Left kidney (tissue), 2 donors: ENCODE results near the gene COL4A1. TPM values are rescaled to one million over a fixed set of nuclear protein-coding genes. Genes with fewer than 3 reads are reported as not detected.

ENCODE experiments used
- DNase-seq: peaks from one replicate; pipeline ENCODE4 v3.0.0-alpha.2; 2013
- polyA plus RNA-seq: library from polyadenylated mRNA; unstranded; fragments of 120-200 nt; gene quantifications from one replicate; pipeline ENCODE4 v1.2.1, GENCODE V29; 2013; ENCODE audit not compliant: insufficient read length

COL4A1 gene
- polyA plus RNA-seq, 1 donor = 531 TPM

DNA sequence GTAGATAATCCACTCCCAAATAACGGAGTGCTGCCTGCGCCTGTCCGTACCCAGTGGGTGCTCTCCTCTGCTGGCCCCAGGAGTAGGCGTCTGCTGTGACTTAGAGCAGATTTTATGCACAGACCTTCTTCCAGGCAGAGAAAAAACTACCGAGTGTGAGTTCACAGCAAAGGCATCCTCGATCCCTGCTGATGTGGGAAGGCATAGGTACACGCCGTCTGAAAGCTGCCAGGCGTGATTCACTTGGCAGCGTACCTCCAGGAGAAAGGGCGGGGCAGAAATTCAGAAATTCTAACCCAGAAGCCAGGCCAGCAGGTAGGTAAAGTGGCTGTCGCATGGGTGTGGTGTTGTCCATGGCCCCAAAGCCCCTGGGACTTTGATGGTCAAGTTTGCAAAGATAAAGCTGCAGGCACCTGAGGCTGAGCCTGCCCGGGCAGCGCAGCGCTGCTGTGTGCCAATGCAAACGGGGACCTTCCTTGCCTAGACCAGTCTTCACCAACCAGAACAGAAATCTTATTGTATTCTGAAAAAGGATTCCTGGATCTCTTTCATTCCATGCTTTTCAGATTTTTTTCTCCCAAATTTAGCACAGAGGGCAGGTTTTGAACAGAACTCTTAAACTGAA, 36.4 kb upstream of the COL4A1 start:
- DNase-seq = no peak

DNA sequence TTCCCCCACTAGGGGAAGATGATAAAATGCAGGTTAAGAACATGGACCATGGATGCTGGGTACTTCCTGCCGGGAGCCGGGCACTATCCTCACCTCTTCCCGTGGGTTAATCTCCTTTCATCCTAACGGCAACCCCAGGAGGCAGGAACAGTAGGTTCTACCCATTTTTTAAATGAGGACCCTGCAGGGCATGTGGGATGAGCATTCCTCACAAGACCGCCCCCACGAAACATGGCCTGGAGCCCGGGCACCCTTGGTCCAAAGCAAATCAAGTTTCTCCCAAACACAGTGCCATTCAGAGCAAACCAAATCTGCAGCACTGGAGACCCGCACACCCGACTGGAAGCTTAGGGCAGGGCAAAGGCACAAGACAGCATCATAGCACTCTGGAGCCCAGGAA, 35.5 kb upstream of the COL4A1 start:
- no peak for DNase-seq

DNA sequence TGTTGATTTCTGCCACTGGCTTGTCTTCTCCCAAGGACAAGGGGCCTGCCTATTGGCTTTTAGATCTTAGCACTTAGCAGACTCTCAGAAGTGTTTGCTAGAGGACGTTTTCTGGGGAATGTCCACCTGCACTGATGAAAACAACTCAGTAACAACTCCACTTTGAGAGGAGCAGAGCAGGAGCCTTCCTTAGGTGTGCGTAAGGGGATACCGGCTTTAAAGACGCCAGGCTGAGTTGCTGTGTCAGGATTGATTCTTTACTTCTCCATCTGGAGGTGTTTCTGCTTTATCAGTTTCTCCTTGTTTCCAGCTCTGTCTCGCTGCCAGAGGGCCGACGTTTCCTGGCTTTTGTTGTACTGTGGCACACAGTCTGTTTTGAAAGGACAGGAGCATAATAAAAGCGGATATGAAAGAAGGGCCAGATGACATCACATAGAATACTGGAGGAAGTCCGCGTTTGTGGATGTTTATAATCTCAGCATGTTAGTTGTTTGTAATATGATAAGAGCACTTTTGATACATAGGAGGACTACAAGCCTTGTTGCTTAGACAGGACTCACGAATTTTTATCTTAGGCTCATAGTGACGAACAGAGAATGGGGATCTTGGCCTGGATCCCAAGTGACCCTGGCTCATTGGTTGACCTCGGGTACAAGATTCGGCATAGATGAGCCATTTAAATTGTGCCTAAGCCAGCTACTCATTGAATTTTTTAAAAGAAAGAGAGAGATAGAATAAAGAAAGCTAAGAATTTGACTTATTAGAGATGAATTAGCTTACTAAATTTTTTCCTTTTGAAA, 34.7 kb upstream of the COL4A1 start:
- DNase-seq = no peak

DNA sequence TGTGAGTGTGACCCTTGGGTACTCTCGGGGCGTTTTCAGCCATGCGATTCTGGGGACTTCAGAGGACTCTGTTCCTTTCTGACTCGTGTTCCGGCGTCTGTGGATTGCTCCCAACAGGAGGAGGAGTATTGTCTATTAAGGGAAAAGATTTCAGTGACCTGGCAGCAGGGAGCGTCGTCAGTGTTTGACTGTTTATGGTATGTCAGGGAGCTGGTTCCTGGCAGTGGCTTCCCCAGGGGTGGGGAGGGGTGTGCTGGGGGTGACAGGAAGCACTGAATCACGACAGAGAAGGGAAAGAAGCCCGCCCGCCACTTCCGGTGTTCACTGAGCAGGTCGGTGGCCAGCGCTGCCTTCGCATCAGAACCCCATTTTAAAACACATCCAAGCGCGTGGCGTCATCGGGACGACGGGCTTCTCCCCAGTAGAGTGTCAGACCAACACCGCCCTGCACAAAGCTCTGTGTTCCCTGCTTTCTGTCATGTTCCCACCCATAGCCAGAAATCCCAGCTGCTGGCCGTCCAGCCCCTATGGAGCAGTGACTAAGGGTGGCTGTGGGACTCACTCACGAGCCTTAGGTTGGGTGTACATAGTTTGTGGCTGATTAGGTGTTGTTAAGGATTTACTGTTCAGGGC, 34.0 kb upstream of the COL4A1 start:
- DNase-seq = no peak

DNA sequence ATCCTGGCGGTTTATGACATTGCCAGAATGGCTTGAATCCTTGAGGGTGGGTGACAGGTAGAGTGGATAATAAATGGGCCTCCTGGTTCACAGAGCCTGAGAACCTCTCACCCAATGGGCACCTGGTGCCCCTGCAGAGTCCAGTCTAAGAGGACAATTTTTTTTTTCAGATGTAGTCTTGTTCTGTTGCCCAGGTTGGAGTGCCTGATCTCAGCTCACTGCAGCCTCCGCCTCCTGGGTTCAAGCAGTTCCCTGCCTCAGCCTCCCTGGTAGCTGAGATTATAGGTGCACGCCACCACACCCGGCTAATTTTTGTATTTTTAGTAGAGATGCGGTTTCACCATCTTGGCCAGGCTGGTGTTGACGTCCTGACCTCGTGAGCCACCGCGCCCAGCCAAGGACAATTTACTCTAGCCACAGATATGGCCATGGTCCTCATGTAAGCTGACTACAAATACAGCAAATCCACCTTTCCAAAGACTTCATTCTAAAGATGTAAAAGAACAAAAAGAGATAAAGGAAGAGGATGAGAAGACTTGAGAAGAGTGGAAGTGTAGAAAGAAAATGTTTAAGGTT, 33.1 kb upstream of the COL4A1 start:
- no peak for DNase-seq

DNA sequence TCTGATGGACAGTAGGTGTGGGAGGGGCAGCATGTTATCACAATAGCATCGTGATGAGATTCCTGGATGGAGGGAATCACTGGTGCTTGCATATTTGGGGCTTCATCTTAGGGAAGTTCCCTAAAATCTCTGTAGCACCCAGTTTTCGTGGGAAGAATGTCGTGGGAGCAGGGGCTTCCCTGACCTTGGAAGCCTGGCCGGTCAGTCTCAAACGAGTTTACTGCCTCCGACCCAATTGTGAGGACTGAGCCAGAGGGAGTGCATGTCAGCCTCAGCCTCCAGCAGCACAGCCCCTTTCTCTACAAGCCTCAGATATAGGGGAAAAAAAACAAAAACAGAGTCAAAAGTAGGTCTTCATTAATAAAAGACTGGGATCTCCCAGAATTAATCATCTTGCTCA, 32.3 kb upstream of the COL4A1 start:
- no peak for DNase-seq

DNA sequence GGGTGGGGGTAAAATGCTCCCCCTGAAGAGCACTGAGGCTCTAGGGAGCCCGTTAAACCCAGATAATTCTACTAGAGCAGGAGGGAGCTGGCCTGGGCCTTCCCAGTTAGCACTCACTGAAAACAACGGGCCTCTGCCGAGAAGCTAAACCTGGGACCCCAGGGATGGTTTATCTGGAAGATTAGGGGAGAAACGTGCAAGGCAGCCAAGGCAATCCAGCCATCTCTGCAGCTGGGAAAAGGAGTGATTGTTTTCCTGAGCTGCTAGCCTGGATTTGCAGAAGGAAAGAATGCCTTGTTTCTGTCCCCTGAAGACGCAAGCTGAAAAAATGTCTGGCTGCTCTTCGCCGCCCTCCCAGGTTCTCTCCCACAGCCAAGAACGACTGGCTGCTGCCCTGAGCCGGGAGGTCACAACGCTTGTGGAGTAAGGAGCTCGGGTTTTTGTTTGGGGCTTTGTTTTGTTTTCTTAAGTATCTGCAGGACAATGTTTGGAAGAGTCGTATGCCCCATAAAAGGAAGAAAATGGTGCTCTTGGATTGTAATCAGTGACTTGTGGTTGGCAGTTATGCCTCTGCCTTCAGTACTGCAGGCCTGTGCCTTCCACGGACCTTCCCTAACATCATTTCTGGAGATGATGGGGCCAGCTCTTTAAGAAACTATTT, 31.6 kb upstream of the COL4A1 start:
- no peak for DNase-seq

DNA sequence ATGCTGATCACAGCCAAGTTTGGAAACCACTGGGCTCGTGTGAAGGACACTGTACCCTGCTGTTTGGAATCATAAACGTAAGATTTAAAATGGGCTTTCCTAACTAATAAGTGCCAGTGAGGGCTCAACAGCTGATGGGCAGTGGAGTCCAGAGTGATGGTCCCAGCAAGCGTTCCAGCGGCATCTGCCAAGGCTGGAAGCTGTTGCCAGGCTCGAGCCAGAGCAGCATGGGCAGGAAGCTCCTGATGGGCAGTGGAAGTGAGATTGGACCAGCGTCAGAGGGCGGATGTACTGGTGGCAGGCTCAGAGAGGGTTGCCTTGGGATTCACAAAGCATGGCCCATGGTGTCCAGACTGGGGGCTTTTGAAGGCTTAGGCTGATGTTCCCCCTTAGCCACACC, 30.3 kb upstream of the COL4A1 start:
- DNase-seq = no peak

DNA sequence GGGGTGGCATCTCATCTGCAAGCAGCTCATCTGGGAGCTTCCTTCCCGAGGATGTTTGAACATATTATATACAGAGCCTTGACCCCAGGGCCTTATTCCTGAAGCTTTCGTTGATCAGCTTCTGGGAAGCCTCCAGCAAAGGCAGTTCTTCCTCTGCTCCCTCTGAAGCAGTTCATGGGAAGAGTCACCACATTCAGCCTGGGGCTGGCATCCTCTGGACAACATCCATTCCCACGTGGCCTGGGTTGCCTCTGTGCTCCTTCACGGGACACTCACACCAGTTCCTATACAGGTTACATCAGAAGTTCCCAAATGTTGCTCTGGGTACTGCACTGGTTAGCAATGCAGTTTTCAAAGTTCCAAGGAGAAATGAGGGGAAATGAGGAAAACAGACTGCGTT, 29.7 kb upstream of the COL4A1 start:
- no peak for DNase-seq

DNA sequence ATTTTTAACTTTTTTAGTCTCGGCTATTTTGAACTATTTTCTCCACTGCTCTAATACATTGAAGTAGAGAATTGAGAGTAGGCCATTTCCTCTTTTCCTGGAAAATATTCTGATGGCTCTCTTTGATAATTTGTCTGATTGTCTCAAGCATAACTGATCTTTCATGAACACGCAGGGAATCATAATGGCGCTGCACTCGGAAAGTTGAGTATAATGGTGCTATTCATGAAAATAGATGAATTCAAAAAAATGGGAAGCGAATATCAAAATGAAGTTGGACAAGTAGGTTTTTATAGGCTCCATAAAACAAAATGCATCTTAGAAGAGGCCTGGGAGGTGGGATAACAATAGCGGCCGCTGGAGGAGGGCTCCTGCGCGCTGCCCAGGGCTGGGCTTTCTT, 29.2 kb upstream of the COL4A1 start:
- DNase-seq = no peak

DNA sequence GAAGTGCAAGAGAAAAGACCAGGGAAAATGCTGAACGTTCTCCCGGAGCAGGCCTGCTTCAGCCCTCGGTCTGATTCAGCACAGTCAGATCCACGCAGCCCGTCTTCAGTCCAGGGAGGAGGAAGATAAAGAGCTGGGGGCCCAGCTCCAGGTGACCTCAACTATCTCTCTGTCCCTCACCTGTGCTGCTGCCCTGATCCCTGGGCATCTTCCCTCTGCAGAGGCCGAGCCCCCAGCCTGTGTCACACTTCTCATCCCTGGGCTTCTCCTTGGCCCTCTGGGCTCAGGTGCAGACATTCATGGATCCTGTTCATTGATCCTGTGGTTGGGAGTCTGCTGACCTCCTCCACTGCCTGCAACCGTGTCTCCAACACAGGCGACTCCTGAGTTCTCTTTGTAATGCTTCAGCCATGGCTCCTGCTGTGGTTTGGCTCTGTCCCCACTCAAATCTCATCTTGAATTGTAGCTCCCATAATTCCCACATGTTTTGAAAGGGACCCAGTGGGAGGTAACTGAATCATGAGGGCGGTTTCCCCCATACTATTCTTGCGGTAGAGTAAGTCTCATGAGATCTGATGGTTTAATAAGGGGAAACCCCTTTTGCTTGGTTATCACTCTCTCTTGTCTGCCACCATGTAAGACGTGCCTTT, 28.0 kb upstream of the COL4A1 start:
- DNase-seq = no peak

DNA sequence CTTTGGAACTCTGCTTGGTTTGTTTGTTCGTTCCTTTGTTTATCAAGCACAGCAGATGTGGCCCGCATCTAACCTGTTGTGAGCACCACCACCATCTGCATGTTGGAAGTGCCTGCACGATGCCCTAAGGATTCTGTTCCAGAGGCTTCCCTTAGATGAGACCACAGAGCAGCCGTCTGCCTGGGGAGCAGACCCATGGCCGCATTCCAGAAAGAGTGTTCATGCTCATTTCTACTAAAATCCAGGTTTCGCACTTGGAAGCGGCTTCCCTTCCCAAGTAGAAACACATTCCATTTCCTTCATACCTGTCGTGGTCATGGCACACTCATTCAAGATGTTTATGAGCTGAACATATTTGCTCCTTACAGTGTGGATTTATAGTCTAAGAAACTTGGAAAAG, 27.3 kb upstream of the COL4A1 start:
- no peak for DNase-seq

DNA sequence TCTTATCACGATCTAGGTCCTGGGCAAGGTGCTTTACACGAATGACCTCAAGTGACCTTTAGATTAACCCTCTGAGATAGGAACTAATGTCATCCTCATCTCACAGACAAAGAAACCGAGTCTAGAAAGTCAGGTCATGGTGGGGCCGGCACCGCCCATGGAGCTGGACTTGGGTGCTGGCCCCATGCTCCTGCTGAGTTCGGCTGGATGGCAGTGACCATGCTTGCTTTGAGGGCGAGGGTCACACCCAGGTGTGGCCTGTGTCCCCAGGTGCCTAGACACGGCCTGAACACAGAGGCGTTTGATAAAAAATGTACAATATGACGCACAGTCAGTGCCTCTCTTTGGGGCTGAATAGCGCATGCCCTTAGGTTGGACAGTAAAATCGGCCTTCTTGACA, 26.9 kb upstream of the COL4A1 start:
- no peak for DNase-seq

DNA sequence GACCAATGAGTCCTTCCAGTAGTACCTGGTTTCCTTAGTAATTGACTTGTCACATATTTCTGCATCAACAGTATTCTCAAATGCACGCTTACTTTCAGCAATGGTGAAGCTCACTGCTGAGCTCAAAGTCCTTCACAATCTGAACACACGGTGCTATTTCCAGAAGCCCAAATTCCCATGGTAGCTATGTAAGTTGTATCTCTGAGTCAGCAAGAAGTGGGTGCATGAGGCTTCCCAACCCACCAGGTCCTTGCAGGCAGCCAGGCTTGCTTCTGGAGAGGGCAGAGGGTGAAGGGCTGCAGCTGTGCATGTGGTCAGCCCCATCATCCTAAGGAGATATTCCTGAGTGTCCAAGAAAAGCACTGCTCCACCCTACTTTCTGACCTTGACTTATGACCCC, 25.8 kb upstream of the COL4A1 start:
- DNase-seq = no peak

DNA sequence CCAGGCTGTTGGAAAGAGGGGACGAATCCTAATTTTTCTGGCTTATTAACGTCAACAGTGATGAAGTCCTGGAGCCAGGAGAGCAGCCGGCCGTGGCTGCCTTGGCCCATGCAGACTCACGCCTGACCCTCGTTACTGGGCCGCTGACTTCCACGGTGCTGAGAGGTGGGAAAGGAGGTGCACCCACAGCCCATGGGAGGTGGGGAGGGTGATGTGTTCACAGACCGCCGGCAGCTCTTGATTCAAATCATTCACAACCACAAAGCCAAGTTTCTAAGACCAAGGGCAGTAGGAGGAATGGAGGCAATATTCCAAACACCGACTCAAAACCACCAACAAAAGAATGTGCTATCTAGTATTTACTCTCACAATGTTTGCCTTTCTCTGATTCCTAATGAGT, 24.4 kb upstream of the COL4A1 start:
- no peak for DNase-seq

DNA sequence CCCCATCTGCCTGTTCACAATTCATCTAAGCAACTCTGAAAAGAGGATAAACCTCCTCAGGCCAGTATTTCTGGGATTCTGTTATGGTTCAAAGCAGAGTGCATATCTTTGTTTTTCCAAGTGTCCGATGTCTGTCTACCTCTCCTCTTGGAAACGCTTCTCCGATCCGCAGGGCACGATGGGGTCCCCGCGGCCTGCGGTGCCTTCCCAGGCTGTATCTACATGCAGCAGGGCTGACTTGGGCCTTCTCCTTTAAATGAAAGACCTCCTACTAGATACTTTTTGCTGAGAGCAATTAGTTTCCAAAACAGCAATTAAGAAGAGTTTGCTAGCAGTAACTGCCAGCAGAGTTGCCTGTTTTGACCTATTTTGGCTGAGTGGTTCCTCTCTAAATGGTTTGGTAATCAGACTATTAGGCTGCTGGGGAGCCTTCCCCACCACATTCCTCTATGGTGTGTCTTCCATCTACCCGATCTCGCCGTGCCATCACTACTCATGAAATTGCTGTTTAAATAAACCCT, 23.6 kb upstream of the COL4A1 start:
- DNase-seq = no peak

DNA sequence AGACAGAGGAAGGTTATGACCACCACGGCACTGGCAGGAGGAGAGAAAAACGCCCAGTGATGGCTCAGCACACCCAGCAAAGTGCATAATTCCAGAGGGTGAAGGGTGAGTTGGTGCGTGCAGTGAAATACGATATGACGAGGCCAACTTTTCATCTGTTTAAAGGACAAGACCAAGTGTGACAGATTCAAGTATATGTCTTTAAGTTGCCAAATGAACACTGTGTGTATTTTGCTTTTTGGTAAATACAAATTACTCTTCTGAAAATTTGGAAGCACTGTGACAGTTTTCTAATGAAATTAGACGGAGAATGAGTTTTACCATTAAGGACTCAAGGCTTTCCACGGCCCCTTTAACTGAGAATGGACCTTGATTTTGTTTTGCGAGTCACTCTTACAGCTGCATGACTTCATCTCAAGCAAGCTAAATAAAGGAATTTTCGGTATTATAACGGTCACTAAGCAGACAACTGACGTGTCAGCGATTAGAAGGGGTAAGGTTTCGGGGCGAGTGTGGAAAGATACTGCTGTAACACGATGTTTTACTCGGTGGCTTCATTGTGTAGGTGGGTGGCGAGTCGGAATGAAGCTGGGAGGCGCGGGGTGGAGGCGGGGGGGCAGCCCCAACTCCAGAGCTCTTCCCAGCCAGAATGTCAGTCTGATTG, 23.0 kb upstream of the COL4A1 start:
- no peak for DNase-seq

DNA sequence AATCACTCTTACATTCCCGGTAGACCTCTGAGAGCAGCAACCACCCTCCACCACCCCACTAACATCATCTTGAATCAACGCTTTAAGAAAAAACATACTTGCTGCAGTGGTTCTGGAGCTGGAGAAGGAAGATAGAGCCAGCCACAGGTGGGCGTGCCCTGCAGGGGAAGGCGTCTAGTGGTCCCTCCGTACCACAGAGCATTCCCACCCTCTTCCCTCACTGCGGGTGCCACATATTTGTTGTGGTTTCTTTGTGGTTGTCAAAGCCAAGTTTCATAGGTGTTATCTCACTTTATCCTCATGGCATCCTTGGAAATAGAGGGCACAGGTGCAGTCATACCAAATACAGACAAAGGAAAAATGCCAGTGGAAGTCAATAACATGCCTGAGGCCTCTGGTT, 22.3 kb upstream of the COL4A1 start:
- no peak for DNase-seq

DNA sequence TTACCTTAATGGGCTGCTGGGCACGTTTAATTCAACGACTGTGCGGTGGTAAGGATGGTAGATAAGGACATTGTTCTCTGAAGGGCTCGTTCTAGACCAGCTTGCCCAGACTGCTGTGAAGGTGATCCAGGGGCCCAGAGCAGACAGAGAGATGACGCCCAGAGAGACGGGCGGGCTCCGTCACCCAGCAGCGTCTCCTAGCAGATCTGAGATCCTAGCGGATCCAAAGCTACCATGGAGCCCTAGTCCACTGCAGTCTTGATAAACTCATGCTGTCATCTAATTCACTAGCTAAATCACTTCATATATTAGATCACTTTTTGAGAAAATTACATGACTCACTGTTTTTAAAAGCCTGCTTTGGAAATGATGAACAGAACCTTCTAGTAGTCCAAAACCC, 21.6 kb upstream of the COL4A1 start:
- no peak for DNase-seq

DNA sequence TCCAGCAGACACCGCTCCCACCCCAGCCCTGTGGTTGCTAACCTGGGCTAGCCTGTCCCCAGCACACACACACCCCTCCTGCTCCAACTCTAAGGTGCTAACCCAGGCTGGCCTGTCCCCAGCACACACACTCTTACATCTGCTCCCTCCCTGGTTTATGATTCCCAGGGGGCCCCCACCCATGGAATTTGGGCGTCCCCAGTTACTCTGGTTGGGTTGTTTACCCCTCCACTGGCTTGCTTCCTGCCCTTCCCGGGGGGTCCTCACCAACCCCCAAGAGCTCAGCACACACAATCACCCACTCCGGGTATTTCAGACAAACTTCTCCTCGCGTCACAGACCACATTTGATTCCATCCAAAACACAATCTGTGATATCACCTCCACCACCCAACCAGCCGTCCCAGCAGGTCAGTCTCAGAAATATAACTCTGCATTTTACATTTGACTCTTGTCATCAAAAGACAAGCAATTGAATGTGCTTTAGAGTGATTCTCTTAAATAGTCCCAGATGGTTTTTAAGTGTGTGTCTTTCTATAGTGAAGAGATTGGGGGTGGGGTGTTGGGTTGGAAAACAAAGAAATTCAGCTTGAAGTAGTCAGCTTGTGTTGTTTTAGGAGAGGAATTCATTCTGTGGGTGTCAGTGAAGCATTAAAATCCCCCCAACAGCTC, 20.2 kb upstream of the COL4A1 start:
- DNase-seq = no peak
